ENCODE results near the gene LRRC2.
"Not testable (repeated sequence)": the region's sequence is repeated elsewhere in the genome, so short reads cannot be mapped to it uniquely, and the experiment has no call there.

Gene LRRC2

DNA sequence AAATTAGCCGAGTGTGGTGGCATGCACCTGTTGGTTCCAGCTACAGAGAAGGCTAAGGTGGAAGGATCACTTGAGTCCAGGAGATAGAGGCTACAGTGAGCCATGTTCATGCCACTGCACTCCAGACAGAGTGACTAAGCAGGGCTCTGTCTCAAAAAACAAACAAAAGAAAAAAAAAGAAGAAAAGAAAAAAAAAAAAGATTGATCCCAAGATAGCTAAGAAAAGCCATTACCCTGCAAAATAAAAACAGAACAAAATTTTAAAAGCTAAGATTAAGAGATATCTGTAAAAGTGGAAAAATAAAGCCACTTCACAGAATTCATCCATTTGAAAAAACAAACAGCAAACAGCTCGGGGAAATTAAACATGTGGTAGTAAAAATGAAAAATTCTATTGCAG is 23.8 kb downstream of the LRRC2 start:
- H3K27ac ChIP-seq = no peak overlapping the region
- no peak for TF ChIP-seq ZFX (IDR thresholded peaks at IDR 0.05; ENCODE audit: borderline replicate concordance)
- TF ChIP-seq, protein P1, sequence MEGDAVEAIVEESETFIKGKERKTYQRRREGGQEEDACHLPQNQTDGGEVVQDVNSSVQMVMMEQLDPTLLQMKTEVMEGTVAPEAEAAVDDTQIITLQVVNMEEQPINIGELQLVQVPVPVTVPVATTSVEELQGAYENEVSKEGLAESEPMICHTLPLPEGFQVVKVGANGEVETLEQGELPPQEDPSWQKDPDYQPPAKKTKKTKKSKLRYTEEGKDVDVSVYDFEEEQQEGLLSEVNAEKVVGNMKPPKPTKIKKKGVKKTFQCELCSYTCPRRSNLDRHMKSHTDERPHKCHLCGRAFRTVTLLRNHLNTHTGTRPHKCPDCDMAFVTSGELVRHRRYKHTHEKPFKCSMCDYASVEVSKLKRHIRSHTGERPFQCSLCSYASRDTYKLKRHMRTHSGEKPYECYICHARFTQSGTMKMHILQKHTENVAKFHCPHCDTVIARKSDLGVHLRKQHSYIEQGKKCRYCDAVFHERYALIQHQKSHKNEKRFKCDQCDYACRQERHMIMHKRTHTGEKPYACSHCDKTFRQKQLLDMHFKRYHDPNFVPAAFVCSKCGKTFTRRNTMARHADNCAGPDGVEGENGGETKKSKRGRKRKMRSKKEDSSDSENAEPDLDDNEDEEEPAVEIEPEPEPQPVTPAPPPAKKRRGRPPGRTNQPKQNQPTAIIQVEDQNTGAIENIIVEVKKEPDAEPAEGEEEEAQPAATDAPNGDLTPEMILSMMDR (IDR thresholded peaks at IDR 0.05) = no peak

DNA sequence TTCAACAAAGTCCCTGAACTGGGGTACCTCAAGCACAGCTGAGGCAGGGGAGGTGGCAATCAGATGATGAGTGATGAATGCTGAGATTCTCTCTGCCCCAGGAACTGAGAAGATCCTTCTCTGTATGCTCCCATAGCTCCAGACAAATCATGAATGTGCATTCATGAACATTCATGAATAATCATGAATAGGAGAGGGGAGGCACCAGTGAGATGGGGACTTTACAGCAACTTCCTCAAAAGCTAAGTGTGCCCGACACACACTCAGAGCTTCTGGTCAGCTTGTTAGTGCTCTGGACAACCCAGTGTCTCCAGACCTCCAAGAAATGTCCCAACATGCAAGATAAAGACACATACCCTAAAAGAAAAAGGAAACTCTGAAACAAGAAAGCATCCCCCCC is 24.3 kb downstream of the LRRC2 start:
- H3K27ac ChIP-seq = no peak overlapping the region
- TF ChIP-seq ZFX (IDR thresholded peaks at IDR 0.05; ENCODE audit: borderline replicate concordance) = no peak
- TF ChIP-seq, protein P1 (IDR thresholded peaks at IDR 0.05) = no peak

DNA sequence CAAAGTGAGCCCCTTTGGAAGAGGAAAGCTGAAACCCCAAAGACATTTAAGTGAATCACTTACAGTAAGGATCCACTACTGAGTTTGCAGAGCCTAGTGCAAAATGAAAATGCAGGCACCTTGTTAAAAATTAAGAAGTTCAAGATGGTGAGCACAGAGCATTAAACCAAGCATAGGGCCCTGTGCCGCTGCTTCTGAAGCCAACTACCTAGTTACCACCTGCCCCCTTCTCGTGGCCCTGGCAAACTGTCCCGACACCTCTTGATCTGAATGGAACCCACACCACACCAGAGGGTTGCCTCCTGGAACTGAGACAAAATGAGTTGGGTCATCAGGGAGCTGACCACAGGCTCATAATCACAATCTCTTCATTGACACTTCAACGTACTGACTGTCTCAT is 25.6 kb downstream of the LRRC2 start:
- H3K27ac ChIP-seq = no peak overlapping the region
- TF ChIP-seq, protein P1 (IDR thresholded peaks at IDR 0.05) = no peak
- TF ChIP-seq ZFX (IDR thresholded peaks at IDR 0.05; ENCODE audit: borderline replicate concordance) = no peak

DNA sequence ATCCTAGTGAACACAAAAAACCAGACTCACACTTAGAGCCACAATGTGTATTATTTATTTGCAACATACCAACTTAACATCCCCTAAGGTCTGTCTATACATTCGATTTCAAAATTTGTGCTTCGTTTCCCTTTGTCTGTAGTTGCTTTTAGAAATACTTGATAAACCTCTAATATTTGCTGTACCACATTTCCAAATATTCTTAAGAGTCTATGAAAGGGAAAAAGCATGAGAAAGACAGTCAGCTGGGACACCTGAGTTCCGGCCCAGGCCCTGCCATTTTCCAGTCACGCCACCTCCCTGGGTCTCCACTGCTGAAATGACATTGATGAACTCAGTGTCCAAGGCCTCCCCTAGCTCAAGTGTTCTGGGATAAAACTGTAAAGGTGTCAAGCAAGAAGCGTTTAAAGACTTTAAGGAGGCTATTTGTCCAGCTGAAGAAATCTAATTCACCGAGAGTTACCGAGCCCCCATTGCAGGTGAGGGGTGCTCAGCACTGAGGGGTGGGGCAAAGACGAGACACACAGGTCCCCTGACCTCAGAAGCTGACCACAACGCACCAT is 26.6 kb downstream of the LRRC2 start:
- no peak overlapping the region for H3K27ac ChIP-seq
- TF ChIP-seq, protein P1 (IDR thresholded peaks at IDR 0.05) = no peak
- TF ChIP-seq ZFX (IDR thresholded peaks at IDR 0.05; ENCODE audit: borderline replicate concordance) = no peak

DNA sequence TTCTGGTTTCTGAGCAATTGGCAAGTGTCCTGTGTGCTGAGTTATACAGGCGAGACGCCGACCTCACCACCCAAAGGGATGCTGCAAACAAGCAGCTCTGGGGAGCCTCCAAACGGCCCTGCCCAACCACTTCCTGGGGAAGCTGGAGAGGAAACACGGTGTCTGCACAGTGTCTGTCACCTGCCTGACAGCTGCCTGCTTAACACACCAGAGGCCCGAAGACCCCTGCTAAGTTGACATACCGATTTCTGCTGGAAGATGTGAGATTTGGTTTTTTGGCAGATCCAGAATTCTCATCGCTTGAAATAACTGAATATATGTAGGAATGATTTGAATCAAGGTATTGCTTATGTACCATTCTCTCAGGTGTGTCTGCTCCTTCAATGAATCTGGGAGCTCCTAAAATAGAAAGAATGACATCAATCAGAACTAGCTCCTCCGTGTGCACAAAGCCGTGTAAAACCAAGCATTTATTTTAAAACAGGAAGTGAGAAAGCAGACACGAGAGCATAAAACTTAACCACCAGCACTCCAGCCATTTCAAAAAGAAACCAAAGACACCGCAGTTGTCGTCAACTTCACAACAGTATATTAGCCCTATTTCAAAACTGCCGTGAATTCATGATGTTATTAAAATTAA is 27.2 kb downstream of the LRRC2 start:
- TF ChIP-seq, protein P1 (IDR thresholded peaks at IDR 0.05) = no peak
- TF ChIP-seq ZFX (IDR thresholded peaks at IDR 0.05; ENCODE audit: borderline replicate concordance) = no peak
- no peak overlapping the region for H3K27ac ChIP-seq

DNA sequence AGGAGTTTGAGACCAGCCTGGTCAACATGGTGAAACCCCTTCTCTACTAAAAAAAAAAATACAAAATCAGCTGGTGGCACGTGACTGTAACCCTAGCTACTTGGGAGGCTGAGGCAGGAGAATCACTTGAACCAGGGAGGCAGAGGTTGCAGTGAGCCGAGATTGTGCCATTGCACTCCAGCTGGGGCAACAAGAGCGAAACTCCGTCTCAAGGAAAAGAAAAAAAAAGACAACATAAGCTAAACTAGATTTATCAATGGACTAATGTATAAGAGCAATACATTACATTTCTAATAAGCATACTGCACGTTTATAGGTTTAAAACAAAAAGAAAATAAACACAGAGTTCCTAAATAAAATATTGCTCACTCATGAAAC is 27.7 kb downstream of the LRRC2 start:
- not testable (repeated sequence) for H3K27ac ChIP-seq

DNA sequence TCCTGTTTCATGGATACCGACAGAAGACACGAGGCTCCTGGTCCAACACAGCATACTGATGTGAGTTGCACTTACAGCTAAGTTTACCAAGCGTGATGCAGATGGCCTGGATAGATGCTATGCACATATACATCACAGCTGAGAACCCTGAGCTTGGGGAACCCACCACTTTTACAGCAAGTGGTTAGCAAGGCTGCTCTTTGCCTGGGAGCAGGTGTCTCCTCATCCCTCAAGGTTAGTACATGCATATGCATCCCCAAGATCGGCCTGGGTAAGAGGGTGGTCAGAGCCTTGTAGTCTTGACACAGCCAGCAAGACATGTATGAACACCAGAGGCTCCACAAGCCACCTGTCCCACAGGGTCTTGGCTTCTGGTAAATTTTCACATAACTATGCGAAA is 28.3 kb downstream of the LRRC2 start:
- no peak for TF ChIP-seq ZFX (IDR thresholded peaks at IDR 0.05; ENCODE audit: borderline replicate concordance)
- TF ChIP-seq, protein P1 (IDR thresholded peaks at IDR 0.05) = no peak
- H3K27ac ChIP-seq = no peak overlapping the region

DNA sequence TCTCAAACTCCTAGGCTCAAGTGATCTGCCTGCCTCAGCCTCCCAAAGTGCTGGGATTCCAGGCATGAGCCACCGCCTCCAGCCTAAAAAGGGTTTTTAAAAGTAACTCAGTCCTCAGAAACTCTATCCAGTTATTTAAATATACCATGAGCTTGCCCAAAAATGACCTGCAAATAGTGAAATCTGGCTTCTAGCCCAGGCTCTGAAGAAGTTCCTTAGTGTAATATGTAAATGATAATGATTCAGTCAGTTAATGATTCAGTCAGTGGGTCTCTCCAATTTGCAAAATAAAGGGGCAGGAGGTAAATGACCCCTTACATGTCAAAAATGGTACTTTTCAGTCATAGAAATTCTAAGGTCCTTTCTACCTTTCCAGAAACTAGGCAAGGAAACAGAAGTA is 28.8 kb downstream of the LRRC2 start:
- H3K27ac ChIP-seq = no peak overlapping the region
- TF ChIP-seq ZFX (IDR thresholded peaks at IDR 0.05; ENCODE audit: borderline replicate concordance) = no peak
- TF ChIP-seq, protein P1 (IDR thresholded peaks at IDR 0.05) = no peak
